Measurements from ENCODE around the gene CDKAL1. TPM values are rescaled to one million over a fixed set of nuclear protein-coding genes. Genes with fewer than 3 reads are reported as not detected.

CDKAL1 gene
- total and polyA plus RNA-seq, 2 of the 8 experiments (the other 6 are each of a cell fraction or from before 2014, with no cell fraction given): 8.4 to 24.6 TPM

DNA sequence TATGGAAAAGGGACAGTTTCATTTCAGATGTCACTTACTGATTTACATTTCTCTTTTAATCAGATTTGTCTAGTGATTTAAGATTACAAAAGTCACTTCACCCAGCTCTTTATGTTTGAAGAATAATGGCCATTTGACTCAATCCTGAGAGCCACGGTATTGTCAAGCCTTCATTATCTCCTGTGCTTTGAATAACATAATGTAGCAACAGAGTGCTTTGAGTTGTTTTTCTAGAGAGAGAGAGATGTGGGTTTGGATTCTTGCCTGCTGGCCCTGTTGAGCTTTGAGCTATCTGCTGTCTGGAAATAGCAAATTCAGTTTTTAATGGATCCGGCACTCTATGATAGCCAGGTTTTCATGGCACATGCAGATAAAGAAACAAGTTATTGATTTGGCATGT is 580.9 kb downstream of the CDKAL1 start (continued):
- TF ChIP-seq CTBP2 (IDR thresholded peaks at IDR 0.05; ENCODE audit: borderline replicate concordance, insufficient read depth, insufficient read length, low read length) (no peak), SIRT6 (IDR thresholded peaks at IDR 0.05; ENCODE audit: low read length) (no peak), SAP30 (IDR thresholded peaks at IDR 0.05; ENCODE audit: insufficient read depth, insufficient replicate concordance, low read length) (no peak), POLR2A (IDR thresholded peaks at IDR 0.05; ENCODE audit: control extremely low read depth in 1 of 2, low read depth in 2 of 2, low read length in 2 of 2) (no peak)

All from H1 (cell line).